ENCODE measurements around the gene LRIT2.

DNA sequence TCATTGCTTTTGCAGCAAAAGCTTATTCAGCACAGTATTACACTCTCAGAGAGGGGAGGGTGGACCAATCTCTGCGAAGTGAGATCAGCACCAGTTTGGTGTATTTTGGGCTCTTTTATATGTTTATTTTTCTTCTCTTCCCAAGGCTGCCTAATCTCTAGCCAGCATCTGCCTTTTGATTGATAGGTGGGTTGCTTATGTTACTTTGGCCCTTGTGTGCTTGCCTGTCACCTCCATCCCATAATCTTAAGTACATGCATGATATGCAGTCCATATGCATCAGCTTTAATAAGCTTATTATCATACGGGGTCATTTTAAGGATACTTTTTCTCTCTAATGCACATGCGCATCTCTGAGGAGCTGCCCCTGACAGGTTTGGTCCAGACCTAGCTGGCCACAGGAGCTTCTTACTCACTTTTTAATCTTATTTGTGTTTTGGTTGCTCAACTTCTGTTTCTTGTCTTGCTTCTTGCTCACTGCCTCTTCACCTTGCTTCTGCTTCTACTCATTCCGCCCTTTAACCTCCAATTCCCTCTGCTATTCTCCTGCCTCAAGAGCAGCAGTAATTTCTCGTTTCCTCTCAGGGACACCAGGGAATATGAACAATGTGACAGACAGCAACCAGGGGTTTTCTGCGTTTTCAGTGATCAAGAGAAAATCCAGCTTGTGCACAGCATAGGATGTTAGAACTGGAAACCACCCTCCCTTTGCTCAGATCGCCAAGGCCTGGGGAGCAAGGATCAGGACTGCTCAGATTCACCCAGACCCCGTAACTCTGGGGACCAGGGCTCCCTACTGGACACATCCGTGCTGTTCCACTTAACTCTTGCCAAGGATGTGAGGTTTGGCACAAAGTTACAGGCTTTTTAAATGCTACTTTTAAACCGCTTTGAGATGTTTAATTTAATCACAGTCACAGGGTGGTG, 29.5 kb upstream of the LRIT2 start:
- TF ChIP-seq, protein P1, sequence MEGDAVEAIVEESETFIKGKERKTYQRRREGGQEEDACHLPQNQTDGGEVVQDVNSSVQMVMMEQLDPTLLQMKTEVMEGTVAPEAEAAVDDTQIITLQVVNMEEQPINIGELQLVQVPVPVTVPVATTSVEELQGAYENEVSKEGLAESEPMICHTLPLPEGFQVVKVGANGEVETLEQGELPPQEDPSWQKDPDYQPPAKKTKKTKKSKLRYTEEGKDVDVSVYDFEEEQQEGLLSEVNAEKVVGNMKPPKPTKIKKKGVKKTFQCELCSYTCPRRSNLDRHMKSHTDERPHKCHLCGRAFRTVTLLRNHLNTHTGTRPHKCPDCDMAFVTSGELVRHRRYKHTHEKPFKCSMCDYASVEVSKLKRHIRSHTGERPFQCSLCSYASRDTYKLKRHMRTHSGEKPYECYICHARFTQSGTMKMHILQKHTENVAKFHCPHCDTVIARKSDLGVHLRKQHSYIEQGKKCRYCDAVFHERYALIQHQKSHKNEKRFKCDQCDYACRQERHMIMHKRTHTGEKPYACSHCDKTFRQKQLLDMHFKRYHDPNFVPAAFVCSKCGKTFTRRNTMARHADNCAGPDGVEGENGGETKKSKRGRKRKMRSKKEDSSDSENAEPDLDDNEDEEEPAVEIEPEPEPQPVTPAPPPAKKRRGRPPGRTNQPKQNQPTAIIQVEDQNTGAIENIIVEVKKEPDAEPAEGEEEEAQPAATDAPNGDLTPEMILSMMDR (conservative IDR thresholded peaks at IDR 0.05; ENCODE audit: low read length), result no peak
- TF ChIP-seq EZH2phosphoT487 (IDR thresholded peaks at IDR 0.05; ENCODE audit: borderline replicate concordance, low read depth, low read length), result no peak
